ENCODE measurements around the gene LARGE2.

DNA sequence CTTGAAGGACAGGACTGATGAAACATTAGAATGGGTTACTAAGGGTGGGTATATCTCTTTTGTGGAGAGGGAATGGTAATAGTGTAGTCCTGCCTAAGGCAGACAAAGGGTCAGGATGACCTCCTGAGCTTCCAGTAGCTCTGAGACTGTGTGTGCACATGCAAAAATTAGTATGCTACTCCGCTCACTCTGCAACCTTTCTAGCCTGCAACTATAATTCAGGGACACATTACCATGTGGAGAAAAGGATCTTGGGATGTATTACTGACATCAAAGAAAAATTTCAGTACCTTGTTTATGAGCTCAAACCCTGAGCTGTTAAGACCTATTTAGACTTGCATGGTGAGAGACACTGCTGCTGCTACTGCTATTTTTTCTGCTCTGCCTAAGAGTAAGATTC is 25.4 kb downstream of the LARGE2 start:
- TF ChIP-seq BRCA1 (IDR thresholded peaks at IDR 0.05; ENCODE audit: low read depth, low read length) = no peak
- no peak for TF ChIP-seq TAF1 (IDR thresholded peaks at IDR 0.05; ENCODE audit: borderline replicate concordance, low read depth, low read length)
- no peak for TF ChIP-seq CREB1 (IDR thresholded peaks at IDR 0.05; ENCODE audit: low read depth)
- TF ChIP-seq CTCF (IDR thresholded peaks at IDR 0.05 in 2 of 3, conservative IDR thresholded peaks at IDR 0.05 in 1 of 3; ENCODE audit: control insufficient read depth in 2 of 3, extremely low read depth in 1 of 3, insufficient read depth in 1 of 3, low read depth in 3 of 3, low read length in 3 of 3) = no peak
- TF ChIP-seq HDAC2 (IDR thresholded peaks at IDR 0.05) = no peak
- no peak for TF ChIP-seq ZNF274 (IDR thresholded peaks at IDR 0.05; ENCODE audit: insufficient read depth, insufficient read length)
- TF ChIP-seq MEF2B (IDR thresholded peaks at IDR 0.05; ENCODE audit: partially characterized antibody, poor library complexity, severe bottlenecking) = no peak
- TF ChIP-seq SKIL (IDR thresholded peaks at IDR 0.05; ENCODE audit: low read depth, poor library complexity, severe bottlenecking) = no peak
- no peak for TF ChIP-seq CBX3 (IDR thresholded peaks at IDR 0.05; ENCODE audit: borderline replicate concordance, low read depth)
- TF ChIP-seq EP300 (IDR thresholded peaks at IDR 0.05; ENCODE audit: borderline replicate concordance in 1 of 2, control insufficient read depth in 1 of 2, low read depth in 2 of 2, low read length in 2 of 2) = no peak
- TF ChIP-seq, protein P1, sequence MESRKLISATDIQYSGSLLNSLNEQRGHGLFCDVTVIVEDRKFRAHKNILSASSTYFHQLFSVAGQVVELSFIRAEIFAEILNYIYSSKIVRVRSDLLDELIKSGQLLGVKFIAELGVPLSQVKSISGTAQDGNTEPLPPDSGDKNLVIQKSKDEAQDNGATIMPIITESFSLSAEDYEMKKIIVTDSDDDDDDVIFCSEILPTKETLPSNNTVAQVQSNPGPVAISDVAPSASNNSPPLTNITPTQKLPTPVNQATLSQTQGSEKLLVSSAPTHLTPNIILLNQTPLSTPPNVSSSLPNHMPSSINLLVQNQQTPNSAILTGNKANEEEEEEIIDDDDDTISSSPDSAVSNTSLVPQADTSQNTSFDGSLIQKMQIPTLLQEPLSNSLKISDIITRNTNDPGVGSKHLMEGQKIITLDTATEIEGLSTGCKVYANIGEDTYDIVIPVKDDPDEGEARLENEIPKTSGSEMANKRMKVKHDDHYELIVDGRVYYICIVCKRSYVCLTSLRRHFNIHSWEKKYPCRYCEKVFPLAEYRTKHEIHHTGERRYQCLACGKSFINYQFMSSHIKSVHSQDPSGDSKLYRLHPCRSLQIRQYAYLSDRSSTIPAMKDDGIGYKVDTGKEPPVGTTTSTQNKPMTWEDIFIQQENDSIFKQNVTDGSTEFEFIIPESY (IDR thresholded peaks at IDR 0.05) = no peak
- TF ChIP-seq CEBPB (IDR thresholded peaks at IDR 0.05; ENCODE audit: borderline replicate concordance in 1 of 2, low read depth in 2 of 2, low read length in 2 of 2) = no peak

Data from GM12878 (cell line).